ENCODE measurements around the gene LITAF.

Gene LITAF

DNA sequence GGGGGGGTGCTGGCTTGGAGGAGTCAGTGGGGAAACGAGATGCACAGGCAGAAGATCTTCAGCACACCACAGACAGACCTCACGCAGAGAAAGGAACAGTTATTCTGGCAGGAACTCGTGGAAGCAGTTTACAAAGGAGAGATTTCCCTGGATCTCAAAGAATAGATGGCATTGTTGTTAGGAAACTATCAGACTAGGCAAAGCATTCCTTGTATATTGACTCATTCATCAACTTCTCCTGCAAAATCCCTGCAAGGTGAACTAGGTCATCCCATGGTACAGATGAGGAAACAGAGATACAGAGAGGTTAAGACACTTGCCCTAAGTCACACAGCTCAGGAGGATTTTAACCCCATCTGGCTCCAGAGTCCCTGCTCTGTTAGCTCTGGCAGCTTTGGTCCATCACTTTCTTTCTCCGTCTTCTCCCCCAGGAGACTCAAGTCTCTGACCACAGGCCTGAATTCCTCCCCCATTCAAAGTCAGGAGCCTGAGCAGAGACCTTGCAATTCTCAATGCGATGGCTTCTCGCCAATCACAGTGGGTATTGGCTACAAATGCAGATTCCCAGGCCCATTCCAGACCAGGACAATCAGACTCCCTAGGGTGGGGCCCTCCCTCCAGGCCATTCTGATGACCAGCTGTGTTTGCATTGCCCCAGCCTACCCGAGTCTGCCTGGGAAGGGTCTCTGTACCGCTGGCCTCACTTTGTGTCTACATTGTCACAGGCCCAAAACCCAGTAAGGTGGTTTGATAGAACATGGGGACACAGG is 56.4 kb downstream of the LITAF start:
- no peak overlapping the region for H3K4me3 Mint-ChIP-seq
- H3K27ac Mint-ChIP-seq: peak overlapping the region in 1 of 3 experiments; percentile 29
- TF ChIP-seq, protein P1, sequence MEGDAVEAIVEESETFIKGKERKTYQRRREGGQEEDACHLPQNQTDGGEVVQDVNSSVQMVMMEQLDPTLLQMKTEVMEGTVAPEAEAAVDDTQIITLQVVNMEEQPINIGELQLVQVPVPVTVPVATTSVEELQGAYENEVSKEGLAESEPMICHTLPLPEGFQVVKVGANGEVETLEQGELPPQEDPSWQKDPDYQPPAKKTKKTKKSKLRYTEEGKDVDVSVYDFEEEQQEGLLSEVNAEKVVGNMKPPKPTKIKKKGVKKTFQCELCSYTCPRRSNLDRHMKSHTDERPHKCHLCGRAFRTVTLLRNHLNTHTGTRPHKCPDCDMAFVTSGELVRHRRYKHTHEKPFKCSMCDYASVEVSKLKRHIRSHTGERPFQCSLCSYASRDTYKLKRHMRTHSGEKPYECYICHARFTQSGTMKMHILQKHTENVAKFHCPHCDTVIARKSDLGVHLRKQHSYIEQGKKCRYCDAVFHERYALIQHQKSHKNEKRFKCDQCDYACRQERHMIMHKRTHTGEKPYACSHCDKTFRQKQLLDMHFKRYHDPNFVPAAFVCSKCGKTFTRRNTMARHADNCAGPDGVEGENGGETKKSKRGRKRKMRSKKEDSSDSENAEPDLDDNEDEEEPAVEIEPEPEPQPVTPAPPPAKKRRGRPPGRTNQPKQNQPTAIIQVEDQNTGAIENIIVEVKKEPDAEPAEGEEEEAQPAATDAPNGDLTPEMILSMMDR (IDR thresholded peaks at IDR 0.05; ENCODE audit: unreplicated experiment in 3 of 3): no peak
- no peaks in the 10 kb centered on the region for H3K4me1 Mint-ChIP-seq
- H3K27me3 Mint-ChIP-seq (ENCODE audit: low read depth): peaks cover 40% of the 10 kb centered on the region
- H3K36me3 Mint-ChIP-seq (ENCODE audit: low read depth): no peaks in the 10 kb centered on the region
- H3K9me3 Mint-ChIP-seq: no peaks in the 10 kb centered on the region

DNA sequence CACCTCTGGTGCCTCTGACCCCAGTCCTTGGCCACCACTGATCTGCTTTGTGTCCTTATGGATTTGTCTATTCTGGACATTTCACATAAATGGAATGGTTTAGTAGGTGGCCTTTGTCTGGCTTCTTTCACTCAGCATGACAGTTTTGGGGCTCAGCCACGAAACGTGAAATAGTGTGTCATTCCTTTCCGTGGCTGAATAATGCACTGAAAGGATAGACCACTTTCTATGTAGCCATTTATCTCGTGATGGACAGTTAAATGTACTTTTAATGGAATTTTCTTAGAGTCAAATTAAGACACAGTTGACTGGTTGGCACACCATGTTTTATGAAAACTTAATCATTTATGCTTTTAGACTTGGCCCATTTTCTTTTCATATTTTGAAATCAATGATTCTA is 57.4 kb downstream of the LITAF start:
- H3K27me3 Mint-ChIP-seq (ENCODE audit: low read depth): peaks cover 39% of the 10 kb centered on the region
- H3K27ac Mint-ChIP-seq: no peak overlapping the region

DNA sequence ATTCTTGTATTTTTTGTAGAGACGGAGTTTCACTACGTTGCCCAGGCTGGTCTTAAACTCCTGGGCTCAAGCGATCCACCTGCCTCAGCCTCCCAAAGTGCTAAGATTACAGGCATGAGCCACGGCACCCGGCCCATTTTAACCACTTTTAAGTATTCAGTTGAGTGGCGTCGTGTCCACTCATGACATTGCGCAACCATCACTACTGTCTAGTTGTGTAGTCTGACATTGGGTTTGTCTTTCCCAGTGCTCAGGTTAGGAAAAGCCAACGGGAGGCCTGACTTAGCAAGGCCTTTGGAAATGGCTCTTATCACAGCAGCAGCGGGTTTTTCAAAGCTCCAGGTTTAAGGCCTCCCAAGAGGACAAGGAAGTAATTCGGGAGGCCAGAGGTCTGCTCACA is 58.7 kb downstream of the LITAF start:
- TF ChIP-seq, protein P1 (IDR thresholded peaks at IDR 0.05; ENCODE audit: unreplicated experiment in 3 of 3): no peak
- peaks cover 39% of the 10 kb centered on the region for H3K27me3 Mint-ChIP-seq (ENCODE audit: low read depth)
- no peaks in the 10 kb centered on the region for H3K4me1 Mint-ChIP-seq
- H3K4me3 Mint-ChIP-seq: no peak overlapping the region
- H3K36me3 Mint-ChIP-seq (ENCODE audit: low read depth): no peaks in the 10 kb centered on the region
- no peaks in the 10 kb centered on the region for H3K9me3 Mint-ChIP-seq
- no peak overlapping the region for H3K27ac Mint-ChIP-seq

More for the DNA sequence above, 57.4 kb downstream of the LITAF start:
- Mint-ChIP-seq H3K36me3 (ENCODE audit: low read depth) (no peaks in the 10 kb centered on the region), H3K4me1 (no peaks in the 10 kb centered on the region), H3K9me3 (no peaks in the 10 kb centered on the region), H3K4me3 (no peak overlapping the region)
- TF ChIP-seq, protein P1 (IDR thresholded peaks at IDR 0.05; ENCODE audit: unreplicated experiment in 3 of 3): no peak

DNA sequence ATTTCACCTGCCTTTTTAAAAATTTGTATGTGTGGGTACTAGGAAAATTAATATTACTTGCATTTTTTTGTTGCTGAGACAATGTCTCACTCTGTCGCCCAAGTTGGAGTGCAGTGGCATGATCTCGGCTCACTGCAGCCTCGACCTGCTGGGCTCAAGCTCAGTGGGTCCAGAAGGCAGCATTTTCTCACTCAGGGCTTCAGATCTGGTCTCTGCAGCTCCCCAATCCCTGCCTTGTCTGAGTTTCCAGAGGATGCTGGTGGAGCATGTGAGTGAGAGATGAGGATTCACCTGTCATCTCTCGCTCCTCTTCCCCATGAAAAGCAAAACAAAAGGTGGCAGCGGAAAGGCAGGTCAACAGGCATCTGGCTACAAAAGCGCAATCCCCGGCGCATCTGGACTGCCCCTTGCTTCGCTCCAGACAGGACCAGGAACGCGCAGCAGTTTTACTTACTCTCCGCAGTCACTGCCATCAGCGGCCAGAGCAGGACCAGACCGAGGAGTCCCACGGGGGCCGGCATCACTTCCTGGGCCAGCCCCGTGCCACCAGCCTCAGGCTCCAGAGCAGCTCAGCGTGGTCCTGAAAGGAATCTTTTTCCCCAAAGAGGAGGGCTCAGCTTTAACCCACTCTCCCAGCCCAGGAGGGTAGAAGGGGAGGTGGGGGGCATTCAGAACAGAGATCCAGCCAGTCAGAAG is 59.9 kb downstream of the LITAF start:
- no peaks in the 10 kb centered on the region for H3K4me1 Mint-ChIP-seq
- TF ChIP-seq, protein P1 (IDR thresholded peaks at IDR 0.05; ENCODE audit: unreplicated experiment in 3 of 3): no peak
- H3K36me3 Mint-ChIP-seq (ENCODE audit: low read depth): no peaks in the 10 kb centered on the region
- no peak overlapping the region for H3K27ac Mint-ChIP-seq
- peaks cover 31% of the 10 kb centered on the region for H3K27me3 Mint-ChIP-seq (ENCODE audit: low read depth)
- peaks cover 3% of the 10 kb centered on the region for H3K9me3 Mint-ChIP-seq
- H3K4me3 Mint-ChIP-seq: no peak overlapping the region

DNA sequence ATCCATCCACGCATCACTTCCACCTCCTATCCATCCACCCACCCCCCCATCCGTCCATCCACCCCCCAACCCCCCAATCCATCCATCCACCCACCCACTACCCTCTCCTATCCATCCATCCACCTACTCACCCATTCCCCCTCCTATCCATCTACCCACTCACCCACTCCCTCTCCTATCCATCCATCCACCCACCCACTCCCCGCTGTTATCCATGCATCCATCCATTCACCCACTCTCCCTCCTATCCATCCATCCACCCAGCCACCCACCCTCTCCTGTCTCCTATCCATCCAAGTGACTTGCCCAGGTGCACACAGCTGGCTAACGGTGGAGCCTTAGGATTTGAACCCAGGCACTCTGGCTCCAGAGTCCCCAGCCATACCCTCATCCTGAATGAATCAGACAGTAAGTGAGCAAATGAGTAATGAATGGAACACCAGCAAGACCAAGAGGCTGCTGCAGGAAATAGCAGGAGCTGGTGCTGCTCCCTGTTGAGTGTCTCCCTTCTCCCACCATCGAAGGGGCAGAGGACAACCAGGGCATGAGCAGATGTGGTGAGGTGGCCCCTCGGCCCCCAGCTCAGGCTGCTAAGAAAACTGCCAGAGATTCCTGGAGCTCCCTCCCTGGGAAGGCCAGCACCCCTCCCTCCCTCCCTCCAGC is 62.5 kb downstream of the LITAF start:
- Mint-ChIP-seq H3K27me3 (ENCODE audit: low read depth) (peaks cover 31% of the 10 kb centered on the region), H3K36me3 (ENCODE audit: low read depth) (peaks cover 3% of the 10 kb centered on the region), H3K27ac (no peak overlapping the region), H3K4me3 (no peak overlapping the region), H3K4me1 (no peaks in the 10 kb centered on the region), H3K9me3 (peaks cover 9% of the 10 kb centered on the region)
- TF ChIP-seq, protein P1 (IDR thresholded peaks at IDR 0.05; ENCODE audit: unreplicated experiment in 3 of 3): no peak

Measured in nephron (organoid).